Epithelial cell of proximal tubule (primary cell): Measurements from ENCODE around the gene AP3D1. TPM values are rescaled to one million over a fixed set of nuclear protein-coding genes. Genes with fewer than 3 reads are reported as not detected.

Source experiments
- DNase-seq: peaks from one replicate; pipeline ENCODE4 v3.0.0-alpha.2; 2011; ENCODE audit warnings: low read depth
- H3K4me3 ChIP-seq: 2 replicates; pipeline ENCODE4 v1.5.1; 2011; ENCODE audit warnings: low read depth, mild to moderate bottlenecking, low read length
- CTCF ChIP-seq: conservative IDR thresholded peaks from 2 replicates; pipeline ENCODE4 v1.5.1; 2012; ENCODE audit warnings: low read depth, mild to moderate bottlenecking, low read length
- total RNA-seq: library from RNA; depleted of rRNA; stranded (reverse); fragments of >200 nt; gene quantifications from 2 replicates; pipeline ENCODE4 v1.2.3, GENCODE V29; 2015

Gene AP3D1
- total RNA-seq, 1 donor from 2014 or later: 141 TPM

GRCh38 chr19:2112516-2113320 lies 38.6 kb downstream of the AP3D1 start:
- H3K4me3 ChIP-seq: no peak overlapping the region
- no peak for TF ChIP-seq CTCF
- no peak for DNase-seq

DNA sequence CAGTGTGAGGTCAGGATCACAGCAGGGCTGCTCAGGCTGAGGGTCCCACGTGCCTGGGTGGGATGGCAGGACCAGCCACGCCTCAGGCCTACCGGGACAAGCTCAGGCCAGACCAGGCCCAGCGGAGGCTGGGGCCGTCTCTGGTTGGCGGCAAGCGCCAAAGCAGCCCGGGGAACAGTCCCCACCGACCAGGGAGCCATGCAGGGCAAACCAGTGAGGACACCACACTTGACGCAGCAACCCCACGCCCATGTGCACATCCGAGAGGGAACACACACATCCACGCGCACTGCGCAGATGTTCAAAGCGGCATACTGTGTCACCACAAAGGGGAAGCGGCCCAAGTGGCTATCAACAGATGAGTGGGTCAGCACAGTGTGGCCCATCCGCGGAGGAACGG lies 39.5 kb downstream of the AP3D1 start:
- no peak overlapping the region for H3K4me3 ChIP-seq
- no peak for DNase-seq
- TF ChIP-seq CTCF: no peak

DNA sequence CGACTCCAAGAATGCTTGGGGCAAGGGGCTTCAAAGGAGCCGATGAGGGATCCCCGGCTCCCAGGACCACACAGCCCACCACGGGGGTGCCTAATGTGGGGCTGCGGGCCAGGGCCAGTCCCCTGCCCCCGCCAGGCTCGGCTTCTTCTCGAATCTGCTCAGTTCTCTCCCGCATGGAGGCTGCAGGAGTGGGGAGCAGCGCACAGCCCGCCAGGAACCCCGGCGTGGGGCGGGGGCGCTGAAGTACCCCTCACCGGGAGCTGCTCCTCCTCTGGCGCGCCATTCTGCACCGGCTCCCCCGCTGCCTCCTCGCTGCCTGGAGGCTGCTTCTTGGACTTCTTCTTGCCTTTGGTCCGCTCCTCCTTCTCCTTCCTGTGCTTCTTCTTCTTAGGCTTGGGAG lies 39.9 kb downstream of the AP3D1 start:
- H3K4me3 ChIP-seq: no peak overlapping the region
- TF ChIP-seq CTCF: no peak
- DNase-seq: no peak

DNA sequence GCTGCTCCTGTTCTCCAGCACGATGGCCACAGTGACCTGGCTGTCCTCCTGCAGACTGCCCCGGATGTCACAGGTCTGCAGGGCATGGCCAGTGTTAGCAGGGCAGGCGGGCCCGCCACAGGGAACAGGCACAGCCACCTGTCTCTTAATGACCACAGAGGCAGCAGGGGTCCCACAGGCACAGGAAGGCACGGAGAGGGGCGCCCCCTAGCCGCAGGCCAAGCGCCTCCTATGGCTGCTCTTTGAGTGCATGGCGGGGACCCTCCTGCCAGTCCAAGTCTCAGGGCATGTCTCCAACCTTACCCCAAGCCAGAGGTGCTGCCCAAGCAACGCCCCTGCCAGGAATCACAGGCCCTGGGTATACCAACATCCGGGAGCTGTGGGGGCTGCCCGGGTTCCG lies 40.5 kb downstream of the AP3D1 start:
- H3K4me3 ChIP-seq: no peak overlapping the region
- DNase-seq: no peak
- no peak for TF ChIP-seq CTCF

DNA sequence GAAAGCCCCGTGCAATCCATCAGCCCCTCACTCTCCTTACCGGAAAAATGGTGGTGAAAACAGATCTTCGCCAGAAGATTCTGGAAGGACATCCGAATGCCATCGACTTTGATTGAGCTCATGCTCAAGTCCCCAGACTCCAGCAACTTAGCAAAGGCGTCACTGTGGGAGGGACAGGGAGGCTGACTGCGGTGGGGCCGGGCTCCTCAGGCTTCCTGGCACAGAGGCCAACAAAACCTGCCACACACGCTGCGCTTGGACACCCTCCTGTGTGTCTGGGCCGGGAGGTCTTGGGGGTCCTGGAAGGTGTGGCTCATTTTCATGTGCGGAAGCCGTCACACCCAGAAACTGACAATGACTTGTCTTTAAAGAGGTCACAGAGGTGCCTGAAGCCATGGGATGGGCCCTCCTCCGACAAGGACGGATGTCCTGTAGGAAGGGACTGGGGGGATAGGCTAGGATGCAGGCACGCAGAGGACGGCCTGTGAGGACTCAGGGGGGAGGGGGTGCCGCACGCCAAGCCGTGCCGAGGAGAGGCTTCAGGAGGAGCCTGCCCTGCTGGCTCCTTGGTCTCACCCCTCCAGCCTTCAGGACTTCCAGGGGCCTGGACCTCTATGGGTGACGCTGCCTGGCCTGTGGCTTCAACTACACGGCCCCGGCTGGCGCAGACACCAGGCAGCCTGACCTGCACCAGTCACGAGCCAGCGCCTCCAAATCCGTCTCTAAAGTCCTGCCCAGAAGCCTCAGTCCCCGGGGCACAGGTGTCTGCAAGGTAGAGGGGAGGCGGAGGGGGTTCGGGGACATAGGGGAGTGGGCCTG lies 42.1 kb downstream of the AP3D1 start:
- no peak for TF ChIP-seq CTCF
- DNase-seq: no peak
- no peak overlapping the region for H3K4me3 ChIP-seq

DNA sequence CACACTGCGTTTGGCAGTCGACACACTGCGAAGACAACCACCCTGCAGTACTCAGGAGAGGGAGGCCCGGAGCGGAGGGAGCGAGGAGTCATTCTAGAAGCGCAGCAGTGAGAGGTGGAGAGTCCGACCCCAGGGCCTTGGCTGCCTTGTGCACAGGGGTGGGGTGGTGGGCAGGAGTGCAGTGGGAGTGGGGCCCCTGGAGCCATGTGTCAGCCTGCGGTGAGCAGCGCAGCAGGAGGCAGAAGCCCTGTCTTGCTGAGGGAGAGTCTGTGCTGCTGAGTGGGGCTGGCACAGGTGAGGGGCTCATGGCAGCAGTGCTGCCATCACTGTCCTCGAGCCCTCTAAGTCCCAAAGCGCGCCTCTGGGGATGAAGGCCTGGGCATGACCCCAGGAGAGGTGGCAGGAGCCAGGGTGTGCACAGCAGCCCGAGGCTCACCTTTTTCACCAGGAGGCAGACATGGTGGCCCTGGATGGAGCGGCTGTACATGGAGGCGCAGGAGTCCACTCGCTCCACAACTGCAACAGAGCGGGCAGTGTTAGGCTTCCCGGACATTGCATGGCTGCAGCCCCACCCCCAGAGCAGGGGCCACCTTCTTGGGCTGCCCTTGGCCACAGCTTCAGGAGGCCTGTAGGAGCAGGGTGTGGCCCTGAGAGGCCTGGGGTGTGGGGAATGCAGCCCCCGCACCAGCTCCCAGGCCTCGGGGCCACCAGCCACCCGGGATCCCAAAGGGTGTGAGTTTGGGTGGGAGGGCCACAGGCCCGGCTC lies 42.9 kb downstream of the AP3D1 start:
- H3K4me3 ChIP-seq: no peak overlapping the region
- no peak for TF ChIP-seq CTCF
- no peak for DNase-seq
